HepG2 (cell line): Measurements from ENCODE around the gene JAG1. TPM values are rescaled to one million over a fixed set of nuclear protein-coding genes. Genes with fewer than 3 reads are reported as not detected.

Source experiments
- AGO2 ChIP-seq: fragments of 200-400 bp; formaldehyde crosslinking; optimal IDR thresholded peaks from 2 replicates; pipeline ENCODE3; 2017; ENCODE audit warnings: mild to moderate bottlenecking, low read depth, low read length, moderate library complexity
- EEA1 ChIP-seq: sonication (generic); formaldehyde crosslinking; IDR thresholded peaks from 2 replicates; pipeline ENCODE4 v1.5.1; 2020; ENCODE audit warnings: mild to moderate bottlenecking, missing genetic modification reagents, borderline replicate concordance
- POLR2G ChIP-seq: fragments of 200-400 bp; formaldehyde crosslinking; IDR thresholded peaks from 2 replicates; pipeline ENCODE4 v1.6.1; 2018; ENCODE audit warnings: mild to moderate bottlenecking, low read depth, low read length, moderate library complexity
- SRY ChIP-seq: sonication (generic); formaldehyde crosslinking; IDR thresholded peaks from 2 replicates; pipeline ENCODE4 v1.8.0; 2022; ENCODE audit warnings: mild to moderate bottlenecking, missing genetic modification reagents
- ZNF207 ChIP-seq: fragments of 450-650 bp; IDR thresholded peaks from 2 replicates; pipeline ENCODE4 v1.6.1; 2016; ENCODE audit warnings: antibody characterized with exemption, borderline replicate concordance
- ZNF281 ChIP-seq: sonication (generic); formaldehyde crosslinking; IDR thresholded peaks from 2 replicates; pipeline ENCODE4 v1.4.0; 2020; ENCODE audit warnings: missing genetic modification reagents, borderline replicate concordance
- ZNF652 ChIP-seq: IDR thresholded peaks from 2 replicates; pipeline ENCODE4 v1.6.1; 2016; ENCODE audit warnings: low read depth, borderline replicate concordance
- ZNF704 ChIP-seq: sonication (generic); formaldehyde crosslinking; IDR thresholded peaks from 2 replicates; pipeline ENCODE4 v1.8.1; 2023; ENCODE audit warnings: mild to moderate bottlenecking, inconsistent platforms, moderate library complexity, missing genetic modification reagents, borderline replicate concordance
- polyA plus RNA-seq, 8 experiments: library from polyadenylated mRNA; depleted of rRNA in 3 of 8; stranded (reverse) in 7 of 8; unstranded in 1 of 8; fragments of >200 nt; fragmentation: Illumina TruSeq in 4 of 8; extraction: Trizol in 4 of 8; gene quantifications; 2 replicates each; pipeline versions ENCODE4 v1.2.1 to v1.2.3, GENCODE V29; 2011 to 2016; ENCODE audit warnings: low read depth in 4 of 8, missing spikeins in 1 of 8, mixed read lengths in 1 of 8; ENCODE audit not compliant: insufficient read depth in 1 of 8
- total RNA-seq, 5 experiments: library from RNA; depleted of rRNA; stranded (reverse); fragments of >200 nt; fragmentation: Illumina TruSeq; extraction: Trizol; gene quantifications; 2 replicates each; pipeline ENCODE4 v1.2.3, GENCODE V29; 2016; ENCODE audit warnings: low read depth in 1 of 5
- TF ChIP-seq, protein P1 (sequence below): sonication (generic); formaldehyde crosslinking; IDR thresholded peaks from 2 replicates; pipeline ENCODE4 v1.5.1; 2020; ENCODE audit warnings: mild to moderate bottlenecking, missing genetic modification reagents, moderate library complexity
- TF ChIP-seq, protein P2 (sequence below): sonication (generic); formaldehyde crosslinking; IDR thresholded peaks from 2 replicates; pipeline ENCODE4 v1.4.0; 2020; ENCODE audit warnings: missing genetic modification reagents, low read depth, mild to moderate bottlenecking, borderline replicate concordance

Gene JAG1
- total and polyA plus RNA-seq, 2 of the 13 experiments (the other 11 are each of a cell fraction or from before 2014, with no cell fraction given), result 47.1 to 56.3 TPM

DNA sequence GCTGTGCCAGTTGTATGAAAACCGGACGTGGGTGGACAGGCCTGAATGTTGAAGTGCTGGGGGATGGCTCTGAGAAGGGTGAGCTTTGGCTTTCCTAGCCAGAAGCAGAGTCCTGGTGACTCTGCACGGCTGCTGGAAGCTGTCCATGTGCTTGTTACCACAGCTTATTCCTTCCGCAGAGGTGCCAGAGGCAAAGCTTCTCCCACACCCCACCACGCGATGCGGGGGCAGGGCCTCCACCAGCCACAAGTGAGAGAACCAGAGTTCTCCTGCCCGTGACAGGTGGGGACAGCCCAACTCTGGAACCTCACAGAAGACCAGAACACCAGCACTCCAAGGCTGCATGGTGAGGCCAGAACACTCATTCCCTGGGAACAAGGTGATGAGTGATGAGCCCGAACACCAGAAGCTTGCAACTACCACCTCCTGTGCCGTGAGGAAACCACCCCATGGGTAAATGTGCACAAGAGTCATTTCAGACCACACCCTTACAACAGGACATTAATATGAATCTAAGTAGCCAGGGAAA is 36.7 kb downstream of the JAG1 start (continued):
- TF ChIP-seq ZNF207 (no peak), ZNF704 (no peak), EEA1 (no peak), AGO2 (peak; percentile 89), ZNF281 (CRISPR knock-in tag) (peak; percentile 52; the same call in 1 of the 2 replicates), SRY (CRISPR knock-in tag) (peak; percentile 44; the same call in 1 of the 2 replicates), ZNF652 (no peak), POLR2G (peak; percentile 63)
- TF ChIP-seq, protein P1, sequence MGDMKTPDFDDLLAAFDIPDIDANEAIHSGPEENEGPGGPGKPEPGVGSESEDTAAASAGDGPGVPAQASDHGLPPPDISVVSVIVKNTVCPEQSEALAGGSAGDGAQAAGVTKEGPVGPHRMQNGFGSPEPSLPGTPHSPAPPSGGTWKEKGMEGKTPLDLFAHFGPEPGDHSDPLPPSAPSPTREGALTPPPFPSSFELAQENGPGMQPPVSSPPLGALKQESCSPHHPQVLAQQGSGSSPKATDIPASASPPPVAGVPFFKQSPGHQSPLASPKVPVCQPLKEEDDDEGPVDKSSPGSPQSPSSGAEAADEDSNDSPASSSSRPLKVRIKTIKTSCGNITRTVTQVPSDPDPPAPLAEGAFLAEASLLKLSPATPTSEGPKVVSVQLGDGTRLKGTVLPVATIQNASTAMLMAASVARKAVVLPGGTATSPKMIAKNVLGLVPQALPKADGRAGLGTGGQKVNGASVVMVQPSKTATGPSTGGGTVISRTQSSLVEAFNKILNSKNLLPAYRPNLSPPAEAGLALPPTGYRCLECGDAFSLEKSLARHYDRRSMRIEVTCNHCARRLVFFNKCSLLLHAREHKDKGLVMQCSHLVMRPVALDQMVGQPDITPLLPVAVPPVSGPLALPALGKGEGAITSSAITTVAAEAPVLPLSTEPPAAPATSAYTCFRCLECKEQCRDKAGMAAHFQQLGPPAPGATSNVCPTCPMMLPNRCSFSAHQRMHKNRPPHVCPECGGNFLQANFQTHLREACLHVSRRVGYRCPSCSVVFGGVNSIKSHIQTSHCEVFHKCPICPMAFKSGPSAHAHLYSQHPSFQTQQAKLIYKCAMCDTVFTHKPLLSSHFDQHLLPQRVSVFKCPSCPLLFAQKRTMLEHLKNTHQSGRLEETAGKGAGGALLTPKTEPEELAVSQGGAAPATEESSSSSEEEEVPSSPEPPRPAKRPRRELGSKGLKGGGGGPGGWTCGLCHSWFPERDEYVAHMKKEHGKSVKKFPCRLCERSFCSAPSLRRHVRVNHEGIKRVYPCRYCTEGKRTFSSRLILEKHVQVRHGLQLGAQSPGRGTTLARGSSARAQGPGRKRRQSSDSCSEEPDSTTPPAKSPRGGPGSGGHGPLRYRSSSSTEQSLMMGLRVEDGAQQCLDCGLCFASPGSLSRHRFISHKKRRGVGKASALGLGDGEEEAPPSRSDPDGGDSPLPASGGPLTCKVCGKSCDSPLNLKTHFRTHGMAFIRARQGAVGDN, result peak; percentile 38
- TF ChIP-seq, protein P2, sequence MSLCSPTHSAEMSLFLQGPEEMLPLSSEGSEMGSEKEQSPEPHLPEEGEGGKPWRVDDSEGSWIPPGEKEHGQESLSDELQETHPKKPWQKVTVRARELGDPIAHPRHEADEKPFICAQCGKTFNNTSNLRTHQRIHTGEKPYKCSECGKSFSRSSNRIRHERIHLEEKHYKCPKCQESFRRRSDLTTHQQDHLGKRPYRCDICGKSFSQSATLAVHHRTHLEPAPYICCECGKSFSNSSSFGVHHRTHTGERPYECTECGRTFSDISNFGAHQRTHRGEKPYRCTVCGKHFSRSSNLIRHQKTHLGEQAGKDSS, result 0 out of 2 replicates have a peak, but pooled peaks have one; percentile 1
